Hepatocyte (in vitro differentiated cells): Measurements from ENCODE around the gene ARHGAP45. TPM values are rescaled to one million over a fixed set of nuclear protein-coding genes. Genes with fewer than 3 reads are reported as not detected.

Source experiments
- DNase-seq: peaks from one replicate; pipeline ENCODE4 v3.0.0-alpha.2; 2016; ENCODE audit warnings: low spot score
- H2AFZ ChIP-seq: fragments of 200-600 bp; sonication (generic); 2 replicates; pipeline ENCODE4 v1.6.0; 2016; ENCODE audit warnings: antibody characterized with exemption, mild to moderate bottlenecking
- H3K27ac ChIP-seq: fragments of 200-600 bp; sonication (generic); 2 replicates; pipeline ENCODE4 v1.5.1; 2016; ENCODE audit warnings: mild to moderate bottlenecking
- H3K27me3 ChIP-seq: fragments of 200-600 bp; sonication (generic); 2 replicates; pipeline ENCODE4 v1.6.1; 2016
- H3K36me3 ChIP-seq: fragments of 200-600 bp; sonication (generic); replicated peaks from 2 replicates; pipeline ENCODE4 v1.5.1; 2016; ENCODE audit warnings: low read depth; ENCODE audit not compliant: insufficient read depth
- H3K4me1 ChIP-seq: fragments of 200-600 bp; sonication (generic); 2 replicates; pipeline ENCODE4 v1.5.1; 2016; ENCODE audit warnings: mild to moderate bottlenecking, moderate library complexity; ENCODE audit not compliant: insufficient read depth
- H3K4me2 ChIP-seq: fragments of 200-600 bp; sonication (generic); 2 replicates; pipeline ENCODE4 v1.6.0; 2016
- H3K4me3 ChIP-seq: fragments of 200-600 bp; sonication (generic); 2 replicates; pipeline ENCODE4 v1.5.1; 2016; ENCODE audit warnings: mild to moderate bottlenecking
- H3K79me2 ChIP-seq: fragments of 200-600 bp; sonication (generic); 2 replicates; pipeline ENCODE4 v1.6.0; 2017; ENCODE audit warnings: mild to moderate bottlenecking
- H3K9me2 ChIP-seq: fragments of 200-600 bp; sonication (generic); replicated peaks from 2 replicates; pipeline ENCODE4 v1.6.0; 2017; ENCODE audit warnings: mild to moderate bottlenecking; ENCODE audit not compliant: insufficient read depth
- H3K9me3 ChIP-seq: fragments of 200-600 bp; sonication (generic); 2 replicates; pipeline ENCODE4 v1.5.1; 2016; ENCODE audit warnings: low read depth, mild to moderate bottlenecking
- H4K20me1 ChIP-seq: fragments of 200-600 bp; sonication (generic); 2 replicates; pipeline ENCODE4 v1.6.0; 2016; ENCODE audit warnings: mild to moderate bottlenecking; ENCODE audit not compliant: insufficient read depth, poor library complexity, severe bottlenecking
- CTCF ChIP-seq: fragments of 200-600 bp; sonication (generic); IDR thresholded peaks from 2 replicates; pipeline ENCODE4 v1.5.1; 2016; ENCODE audit warnings: antibody characterized with exemption, mild to moderate bottlenecking; ENCODE audit not compliant: poor library complexity
- EZH2 ChIP-seq: fragments of 200-600 bp; sonication (generic); IDR thresholded peaks from 2 replicates; pipeline ENCODE4 v1.6.1; 2016; ENCODE audit warnings: antibody characterized with exemption, mild to moderate bottlenecking, borderline replicate concordance
- EZH2phosphoT487 ChIP-seq: fragments of 200-600 bp; sonication (generic); IDR thresholded peaks from one replicate; pipeline ENCODE4 v1.6.1; 2018; ENCODE audit warnings: antibody characterized with exemption, mild to moderate bottlenecking, low read depth, moderate library complexity; ENCODE audit not compliant: unreplicated experiment, severe bottlenecking
- WGBS: methylation state at CpG from one replicate; pipeline ENCODE4 v1.1.6; 2016; ENCODE audit warnings: low lambda C conversion rate; ENCODE audit errors: missing lambda C conversion rate; 5-methylcytosine and 5-hydroxymethylcytosine counted together
- polyA plus RNA-seq: library from polyadenylated mRNA; unstranded; fragments of >200 nt; fragmentation: Nextera tagmentation; extraction: Ambion mirVana; gene quantifications from 2 replicates; pipeline ENCODE4 v1.2.1, GENCODE V29; 2016
- total RNA-seq: library from RNA; depleted of rRNA; stranded (reverse); fragments of >200 nt; gene quantifications from 2 replicates; pipeline ENCODE4 v1.2.3, GENCODE V29; 2014

The ARHGAP45 gene
- total and polyA plus RNA-seq, 2 experiments from 2014 or later, result 12.9 to 18.3 TPM

GRCh38 chr19:1085676-1086442, 18.9 kb downstream of the ARHGAP45 start:
- Histone ChIP-seq H2AFZ (no peak overlapping the region), H3K27me3 (no peaks in the 10 kb centered on the region), H3K4me3 (no peak overlapping the region), H3K9me2 (no peaks in the 10 kb centered on the region), H3K4me1 (peaks cover 4% of the 10 kb centered on the region), H3K4me2 (no peak overlapping the region), H3K9me3 (no peaks in the 10 kb centered on the region), H3K79me2 (no peaks in the 10 kb centered on the region), H4K20me1 (no peaks in the 10 kb centered on the region), H3K27ac (no peak overlapping the region), H3K36me3 (no peaks in the 10 kb centered on the region)
- DNase-seq, result no peak
- 90% methylated on average over 32 of the region's 38 CpGs for WGBS
- no peak for TF ChIP-seq EZH2
- no peak for TF ChIP-seq CTCF
- no peak for TF ChIP-seq EZH2phosphoT487

GRCh38 chr19:1086613-1087012, 19.6 kb downstream of the ARHGAP45 start:
- Histone ChIP-seq H3K9me2 (no peaks in the 10 kb centered on the region), H3K79me2 (no peaks in the 10 kb centered on the region), H3K4me1 (peaks cover 3% of the 10 kb centered on the region), H3K27me3 (no peaks in the 10 kb centered on the region), H3K4me2 (no peak overlapping the region), H2AFZ (no peak overlapping the region), H4K20me1 (no peaks in the 10 kb centered on the region), H3K27ac (no peak overlapping the region), H3K36me3 (no peaks in the 10 kb centered on the region), H3K4me3 (no peak overlapping the region), H3K9me3 (no peaks in the 10 kb centered on the region)
- WGBS, result 88% methylated on average over 20 of the region's 21 CpGs
- TF ChIP-seq CTCF, result no peak
- TF ChIP-seq EZH2phosphoT487, result no peak
- TF ChIP-seq EZH2, result no peak
- DNase-seq, result no peak

GRCh38 chr19:1087813-1088415, 20.9 kb downstream of the ARHGAP45 start:
- Histone ChIP-seq H3K36me3 (no peaks in the 10 kb centered on the region), H3K79me2 (peaks cover 12% of the 10 kb centered on the region), H3K4me2 (no peak overlapping the region), H4K20me1 (no peaks in the 10 kb centered on the region), H3K4me1 (no peaks in the 10 kb centered on the region), H3K4me3 (no peak overlapping the region), H2AFZ (no peak overlapping the region), H3K27me3 (no peaks in the 10 kb centered on the region), H3K9me2 (no peaks in the 10 kb centered on the region), H3K9me3 (no peaks in the 10 kb centered on the region), H3K27ac (no peak overlapping the region)
- WGBS, result 93% methylated on average over 27 of the region's 27 CpGs
- DNase-seq, result no peak
- TF ChIP-seq EZH2phosphoT487 (no peak), EZH2 (no peak), CTCF (no peak)
